Keratinocyte (primary cell): ENCODE data around the gene SLC38A7.

ENCODE experiments used
- EZH2 ChIP-seq: IDR thresholded peaks from one replicate; pipeline ENCODE4 v1.6.1; 2012; ENCODE audit warnings: inconsistent platforms, mild to moderate bottlenecking, low read length, moderate library complexity
- TF ChIP-seq, protein P1 (sequence below), 3 experiments: IDR thresholded peaks in 1 of 3; conservative IDR thresholded peaks in 1 of 3; optimal IDR thresholded peaks in 1 of 3; 2 replicates in 2 of 3; 3 replicates in 1 of 3; pipeline versions ENCODE3 to v1.5.1; 2011; ENCODE audit warnings: low read length in 3 of 3, mild to moderate bottlenecking in 3 of 3, moderate library complexity in 2 of 3, control low read depth in 1 of 3, inconsistent platforms in 1 of 3; ENCODE audit not compliant: insufficient read depth in 2 of 3; ENCODE audit errors: extremely low read depth in 1 of 3

DNA sequence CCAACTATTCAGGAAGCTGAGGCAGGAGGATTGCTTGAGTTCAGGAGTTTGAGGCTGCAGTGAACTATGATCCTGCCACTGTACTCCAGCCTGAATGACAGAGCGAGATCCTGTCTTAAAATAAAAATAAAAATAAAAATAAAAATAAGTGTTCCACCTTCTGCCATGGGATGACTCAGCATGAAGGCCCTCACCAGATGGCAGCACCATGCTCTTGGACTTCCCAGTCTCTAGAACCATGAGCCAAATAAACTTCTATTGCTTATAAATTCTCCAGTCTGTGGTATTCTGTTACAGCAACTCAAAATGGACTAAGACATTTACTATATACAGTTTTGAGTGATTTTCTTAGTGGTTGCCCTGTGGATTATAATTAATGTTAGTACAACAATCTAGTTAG, 7.9 kb upstream of the SLC38A7 start:
- TF ChIP-seq, protein P1, sequence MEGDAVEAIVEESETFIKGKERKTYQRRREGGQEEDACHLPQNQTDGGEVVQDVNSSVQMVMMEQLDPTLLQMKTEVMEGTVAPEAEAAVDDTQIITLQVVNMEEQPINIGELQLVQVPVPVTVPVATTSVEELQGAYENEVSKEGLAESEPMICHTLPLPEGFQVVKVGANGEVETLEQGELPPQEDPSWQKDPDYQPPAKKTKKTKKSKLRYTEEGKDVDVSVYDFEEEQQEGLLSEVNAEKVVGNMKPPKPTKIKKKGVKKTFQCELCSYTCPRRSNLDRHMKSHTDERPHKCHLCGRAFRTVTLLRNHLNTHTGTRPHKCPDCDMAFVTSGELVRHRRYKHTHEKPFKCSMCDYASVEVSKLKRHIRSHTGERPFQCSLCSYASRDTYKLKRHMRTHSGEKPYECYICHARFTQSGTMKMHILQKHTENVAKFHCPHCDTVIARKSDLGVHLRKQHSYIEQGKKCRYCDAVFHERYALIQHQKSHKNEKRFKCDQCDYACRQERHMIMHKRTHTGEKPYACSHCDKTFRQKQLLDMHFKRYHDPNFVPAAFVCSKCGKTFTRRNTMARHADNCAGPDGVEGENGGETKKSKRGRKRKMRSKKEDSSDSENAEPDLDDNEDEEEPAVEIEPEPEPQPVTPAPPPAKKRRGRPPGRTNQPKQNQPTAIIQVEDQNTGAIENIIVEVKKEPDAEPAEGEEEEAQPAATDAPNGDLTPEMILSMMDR (optimal IDR thresholded peaks at IDR 0.05 in 1 of 3, IDR thresholded peaks at IDR 0.05 in 1 of 3, conservative IDR thresholded peaks at IDR 0.05 in 1 of 3; ENCODE audit: extremely low read depth in 1 of 3, insufficient read depth in 2 of 3, low read length in 3 of 3) = no peak
- no peak for TF ChIP-seq EZH2
